ENCODE measurements around the gene FTO.

FTO gene

GRCh38 chr16:54009464-54010176, 305.7 kb downstream of the FTO start:
- H3K27ac ChIP-seq = no peak overlapping the region
- H3K4me3 ChIP-seq = no peak overlapping the region

- H3K27ac ChIP-seq = no peak overlapping the region
- no peak overlapping the region for H3K4me3 ChIP-seq
These were observed 311.2 kb downstream of the FTO start for GRCh38 chr16:54015147-54015546.

- no peak overlapping the region for H3K4me3 ChIP-seq
- no peak overlapping the region for H3K27ac ChIP-seq
These were observed 318.4 kb downstream of the FTO start for GRCh38 chr16:54022362-54022761.

GRCh38 chr16:54026456-54026855, 322.5 kb downstream of the FTO start:
- Histone ChIP-seq H3K27ac (no peak overlapping the region), H3K4me3 (no peak overlapping the region)

DNA sequence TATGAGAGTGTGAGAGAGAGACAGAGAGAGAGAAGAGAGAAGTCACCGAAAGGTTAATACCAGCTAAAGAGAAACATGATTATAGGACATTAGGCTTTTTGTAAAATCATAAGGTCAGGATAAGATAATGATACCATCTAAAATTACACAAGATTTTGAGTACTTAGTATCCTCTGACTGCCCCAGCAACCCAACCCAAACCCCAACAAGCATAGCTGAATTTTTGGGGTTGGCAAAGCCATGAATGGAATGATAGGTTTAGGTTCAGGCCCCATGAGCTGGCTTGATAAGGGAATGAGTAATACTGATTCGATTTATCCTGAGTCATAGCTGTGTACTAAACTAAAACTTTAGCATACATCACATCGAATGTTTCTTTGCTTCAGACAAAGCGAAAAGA, 323.1 kb downstream of the FTO start:
- Histone ChIP-seq H3K27ac (no peak overlapping the region), H3K4me3 (no peak overlapping the region)

GRCh38 chr16:54027558-54027957, 323.6 kb downstream of the FTO start:
- no peak overlapping the region for H3K4me3 ChIP-seq
- H3K27ac ChIP-seq = no peak overlapping the region

DNA sequence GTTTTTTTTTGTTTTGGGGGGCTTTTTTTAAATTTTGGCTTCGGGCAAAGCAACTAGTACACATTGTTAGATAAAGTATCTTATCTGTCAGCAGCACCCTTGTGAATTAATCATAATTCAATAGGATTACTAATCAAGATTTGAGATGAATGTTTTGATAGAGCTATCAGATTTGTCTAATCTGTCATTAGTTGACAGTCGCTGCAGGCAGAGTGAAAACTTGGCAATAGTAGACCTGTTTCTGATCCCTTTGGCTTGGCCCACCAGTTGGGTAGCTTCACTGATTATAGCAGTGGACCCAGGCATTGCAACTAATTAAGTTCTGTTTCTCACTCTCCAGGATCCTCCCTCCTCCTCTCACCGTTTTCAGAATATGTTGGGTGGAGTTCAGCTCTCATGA, 324.0 kb downstream of the FTO start:
- Histone ChIP-seq H3K27ac (no peak overlapping the region), H3K4me3 (no peak overlapping the region)

DNA sequence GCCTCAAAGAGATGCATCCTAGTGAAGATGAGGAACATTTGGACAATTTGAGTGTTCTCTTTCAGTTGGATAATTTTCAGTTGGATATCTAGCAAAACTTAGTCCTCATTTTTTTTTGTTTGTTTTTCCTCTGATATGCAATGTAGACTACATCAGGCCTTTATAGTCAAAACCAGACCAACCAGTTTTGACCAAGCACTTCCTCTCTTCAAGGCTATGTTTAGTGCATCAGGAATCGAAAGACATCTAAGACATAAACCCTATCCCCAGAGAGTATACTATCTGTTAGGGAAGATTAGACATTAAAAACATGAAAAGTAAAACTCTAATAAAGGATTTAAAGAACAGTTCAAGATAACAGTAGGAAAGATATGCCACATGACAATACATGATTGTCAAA, 326.5 kb downstream of the FTO start:
- no peak overlapping the region for H3K4me3 ChIP-seq
- peak overlapping the region in 2 of 21 experiments; percentile 31 to 47 for H3K27ac ChIP-seq

DNA sequence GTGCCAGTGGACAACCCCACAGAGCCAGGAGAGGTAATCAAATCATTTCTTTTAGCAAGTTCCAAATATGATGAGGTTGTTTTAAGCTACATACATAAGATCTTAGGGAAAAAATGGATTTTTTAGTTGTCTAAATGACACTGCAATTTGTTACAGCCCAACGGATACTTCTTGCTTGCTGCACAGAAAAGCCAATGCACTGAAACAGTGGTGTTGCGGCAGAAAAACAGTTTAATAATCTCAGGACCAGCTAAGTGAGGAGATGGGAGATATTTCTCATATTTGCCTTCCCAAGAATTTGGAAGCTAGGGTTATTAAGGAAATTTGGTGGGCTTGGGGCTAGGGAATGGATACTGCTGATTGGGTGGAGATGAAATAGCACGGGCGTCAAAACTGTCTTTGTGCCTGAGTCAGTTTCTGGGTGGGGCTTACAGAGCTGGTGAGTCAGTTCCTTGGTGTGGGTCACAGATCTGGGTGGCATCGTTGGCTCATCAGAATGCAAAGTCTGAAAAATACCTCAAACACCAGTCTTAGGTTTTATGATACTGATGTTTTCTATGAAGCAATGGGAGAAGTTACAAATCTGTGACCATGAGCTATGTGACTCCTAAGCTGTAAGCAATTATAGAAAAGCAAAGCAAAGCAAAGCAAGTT, 327.3 kb downstream of the FTO start:
- Histone ChIP-seq H3K27ac (peak overlapping the region in 2 of 21 experiments; percentile 31 to 47), H3K4me3 (no peak overlapping the region)

- no peak overlapping the region for H3K27ac ChIP-seq
- H3K4me3 ChIP-seq = no peak overlapping the region
These were observed 329.8 kb downstream of the FTO start for GRCh38 chr16:54033747-54034146.

GRCh38 chr16:54034684-54035083, 330.7 kb downstream of the FTO start:
- Histone ChIP-seq H3K27ac (no peak overlapping the region), H3K4me3 (no peak overlapping the region)

DNA sequence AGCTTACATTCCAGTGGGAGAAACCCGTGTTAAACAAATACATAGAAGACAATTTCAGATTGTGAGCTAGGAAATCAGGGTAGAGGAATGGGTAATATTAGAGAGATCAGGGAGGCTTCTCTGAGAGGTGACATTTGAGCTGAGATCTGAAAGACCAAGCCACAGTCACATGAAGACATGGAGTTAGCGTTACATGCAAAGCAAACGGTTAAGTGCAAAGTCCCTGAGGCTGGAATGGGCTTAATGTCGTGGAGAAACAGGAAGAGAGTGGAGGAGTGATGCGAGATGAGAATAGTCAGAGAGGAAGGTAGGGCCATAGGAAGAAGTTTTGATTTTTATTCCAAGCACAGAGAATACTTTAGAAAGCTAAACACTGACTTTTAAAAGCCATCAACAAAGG, 336.5 kb downstream of the FTO start:
- Histone ChIP-seq H3K4me3 (no peak overlapping the region), H3K27ac (no peak overlapping the region)

DNA sequence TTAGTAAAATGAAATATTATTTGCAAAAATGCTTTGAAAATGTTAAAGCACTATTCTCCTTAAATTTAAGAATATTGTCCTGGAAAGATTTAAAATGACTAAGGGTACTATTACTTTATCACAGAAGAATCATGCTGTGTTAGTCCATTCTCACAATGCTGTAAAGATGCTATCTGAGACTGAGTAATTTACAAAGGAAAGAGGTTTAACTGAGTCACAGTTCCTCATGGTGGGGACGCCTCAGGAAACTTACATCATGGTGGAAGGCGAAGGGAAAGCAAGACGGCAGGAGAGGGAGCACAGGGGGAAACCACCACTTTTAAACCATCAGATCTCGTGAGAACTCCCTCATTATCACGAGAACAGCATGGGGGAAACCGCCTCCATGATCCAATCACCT, 337.0 kb downstream of the FTO start:
- Histone ChIP-seq H3K27ac (no peak overlapping the region), H3K4me3 (no peak overlapping the region)

DNA sequence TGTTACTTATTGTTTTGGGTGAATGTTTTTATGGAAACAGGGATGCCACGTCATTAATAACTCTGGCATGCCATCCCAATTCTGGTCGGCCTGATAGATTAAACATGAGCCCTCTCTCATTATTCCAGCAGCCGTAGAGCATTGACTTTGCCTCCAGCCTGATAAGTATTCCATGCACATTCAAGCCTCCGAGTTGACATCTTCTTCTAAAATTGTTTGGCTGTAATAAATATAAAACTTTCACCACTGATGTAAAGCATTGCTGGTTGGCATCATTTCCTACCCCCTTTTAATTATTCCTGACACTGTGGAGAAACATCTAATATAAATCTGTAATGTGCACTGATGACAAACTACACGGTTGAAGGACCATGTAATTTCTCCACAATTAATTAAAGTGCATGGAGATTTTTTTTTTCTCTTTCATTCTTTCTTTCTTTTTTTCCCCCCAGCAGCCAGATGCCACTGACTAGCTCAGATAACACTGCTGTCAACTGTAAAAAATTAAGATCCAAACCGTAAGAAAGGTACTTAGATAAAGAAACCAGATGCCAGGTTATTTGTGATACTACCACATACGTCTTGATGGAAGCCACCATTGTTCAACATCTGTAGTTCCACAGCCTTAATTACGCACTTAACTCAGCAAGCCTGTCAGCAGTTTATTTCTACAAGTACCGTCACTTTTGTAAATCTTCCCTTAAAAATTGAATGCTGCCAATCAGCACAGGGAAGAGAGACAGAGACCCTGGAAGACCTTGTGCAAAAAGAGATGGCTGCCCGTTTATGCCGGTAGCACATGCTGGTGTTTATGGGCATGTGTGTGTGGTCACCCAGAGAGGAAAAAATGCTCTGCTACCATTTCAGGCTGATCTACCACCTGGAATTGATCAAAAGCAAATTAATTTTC, 344.9 kb downstream of the FTO start:
- Histone ChIP-seq H3K27ac (no peak overlapping the region), H3K4me3 (no peak overlapping the region)

DNA sequence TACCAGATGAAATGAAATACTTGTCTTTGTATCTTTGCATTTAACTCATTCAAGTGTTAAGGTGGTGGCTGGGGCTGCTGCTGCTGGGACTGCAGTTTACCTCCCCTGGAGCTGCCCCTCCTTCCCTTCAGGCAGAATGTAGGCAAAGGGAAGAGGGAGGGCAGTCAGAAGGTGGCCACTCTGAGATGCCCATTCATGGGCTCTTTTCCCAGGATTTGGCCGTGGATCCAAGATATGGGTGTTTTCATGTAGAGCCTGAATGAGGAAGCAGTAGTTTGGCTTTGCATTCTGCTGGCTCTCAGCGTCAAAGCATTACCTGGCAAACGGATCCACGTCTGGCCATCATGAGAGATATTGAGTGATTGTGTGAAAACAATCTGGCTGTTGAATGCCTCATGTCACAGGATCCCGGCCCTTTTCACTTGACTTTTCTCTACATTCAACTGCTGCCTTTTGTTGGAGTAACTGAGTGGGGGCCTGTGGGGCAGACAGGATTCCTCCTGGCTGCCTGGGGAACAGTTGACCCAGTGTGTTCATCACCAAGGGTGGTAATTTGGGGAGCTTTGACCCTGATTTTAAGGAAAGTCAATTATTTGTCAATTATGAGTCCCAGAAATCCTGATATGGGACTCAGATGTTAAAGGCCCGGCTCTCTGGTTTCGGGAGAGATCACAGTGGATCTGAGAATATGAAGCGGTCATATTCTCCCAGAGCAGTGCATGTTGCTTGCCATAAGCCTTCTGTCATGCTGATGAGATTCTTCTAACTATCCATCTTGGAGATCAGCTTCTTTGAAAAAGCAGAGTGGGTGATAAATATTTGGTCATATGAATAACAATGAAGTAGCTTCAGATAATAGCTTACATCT, 345.9 kb downstream of the FTO start:
- H3K27ac ChIP-seq = no peak overlapping the region
- no peak overlapping the region for H3K4me3 ChIP-seq

- Histone ChIP-seq H3K27ac (no peak overlapping the region), H3K4me3 (no peak overlapping the region)
These were observed 346.7 kb downstream of the FTO start for GRCh38 chr16:54050459-54051210.

GRCh38 chr16:54051821-54052220, 347.9 kb downstream of the FTO start:
- H3K4me3 ChIP-seq = no peak overlapping the region
- no peak overlapping the region for H3K27ac ChIP-seq

DNA sequence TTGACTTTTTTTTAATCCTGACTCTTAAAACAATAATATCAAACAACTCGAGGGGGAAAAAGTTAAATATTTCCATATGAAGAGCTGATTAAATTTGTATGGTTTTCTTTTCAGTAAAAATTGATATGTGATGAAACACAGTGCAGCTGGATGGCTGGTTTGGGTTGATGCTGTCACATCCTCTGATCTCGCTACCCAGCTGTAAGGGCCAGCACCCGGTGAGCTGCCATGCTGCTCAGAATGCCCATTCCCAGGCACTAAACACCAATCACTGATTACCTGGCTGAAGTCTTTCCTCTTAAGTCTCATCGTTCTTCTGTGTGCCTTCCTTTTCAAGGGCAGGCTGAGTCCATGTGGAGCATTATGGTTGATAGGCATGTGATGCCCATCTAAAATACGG, 348.3 kb downstream of the FTO start:
- Histone ChIP-seq H3K27ac (no peak overlapping the region), H3K4me3 (no peak overlapping the region)
